DMS53 treated with DMSO at 0.1 percent for 48 hours (cell line): Measurements from ENCODE around the gene ZNF532.

Experiments
- DNase-seq: peaks from one replicate; lab custom pipeline; 2025; ENCODE audit not compliant: unreplicated experiment; lab: John Stamatoyannopoulos, UW

ZNF532 gene

DNA sequence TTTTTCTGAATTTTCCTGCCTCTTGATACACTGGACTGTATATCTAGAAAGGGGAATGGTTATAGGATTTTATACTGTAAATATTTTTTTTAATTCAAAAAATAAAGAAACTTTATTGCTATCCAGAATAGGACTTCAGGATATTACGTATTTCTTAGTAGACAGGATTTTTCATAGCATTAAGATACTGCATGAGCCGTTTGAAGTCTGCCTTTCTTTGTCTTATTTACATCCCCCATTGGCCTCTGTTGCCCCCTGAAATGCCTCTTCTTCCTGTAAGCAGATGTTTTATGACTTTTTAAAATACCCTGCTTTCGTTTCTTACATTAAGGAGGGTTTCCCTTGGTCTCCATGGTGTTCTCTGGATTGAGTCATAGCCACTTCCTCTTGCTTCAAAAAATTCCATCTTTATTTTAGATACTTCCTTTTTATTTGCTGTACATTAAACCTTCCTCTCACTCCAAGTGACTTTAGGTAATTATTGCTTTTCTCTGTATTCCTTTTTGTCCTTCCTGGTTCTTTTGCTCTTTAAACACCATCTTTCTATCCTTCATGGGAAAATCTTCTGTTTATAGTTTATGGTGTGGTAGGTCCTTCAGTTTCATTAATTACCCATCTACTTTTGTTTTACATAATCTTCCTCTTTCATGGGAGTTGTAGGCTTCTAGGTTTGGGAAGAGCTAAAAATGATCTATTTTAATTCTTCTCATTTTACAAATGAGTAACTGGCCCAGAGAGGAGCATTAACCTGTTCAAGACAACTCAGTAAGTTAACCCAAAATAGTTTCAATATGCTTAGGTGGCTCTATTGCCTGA, 72.6 kb downstream of the ZNF532 start:
- no peak for DNase-seq

DNA sequence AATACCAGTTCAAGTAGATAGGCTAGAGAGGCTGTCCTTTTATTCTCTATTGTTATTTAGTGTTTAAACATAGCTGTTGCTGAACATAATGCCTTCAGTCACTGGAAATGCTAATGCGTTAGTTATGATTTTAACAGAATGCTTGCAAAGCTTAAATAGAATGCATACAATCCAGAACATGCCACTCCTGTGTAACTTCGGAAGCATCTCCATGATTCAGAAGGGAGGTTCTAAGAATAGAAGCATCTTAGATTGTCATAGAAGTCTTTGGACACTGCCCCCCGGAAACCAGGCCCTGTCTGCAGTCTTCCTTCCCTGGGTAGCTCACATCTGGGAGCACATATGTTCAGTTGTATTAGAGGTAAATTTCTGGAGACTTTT, 73.2 kb downstream of the ZNF532 start:
- DNase-seq, result no peak

DNA sequence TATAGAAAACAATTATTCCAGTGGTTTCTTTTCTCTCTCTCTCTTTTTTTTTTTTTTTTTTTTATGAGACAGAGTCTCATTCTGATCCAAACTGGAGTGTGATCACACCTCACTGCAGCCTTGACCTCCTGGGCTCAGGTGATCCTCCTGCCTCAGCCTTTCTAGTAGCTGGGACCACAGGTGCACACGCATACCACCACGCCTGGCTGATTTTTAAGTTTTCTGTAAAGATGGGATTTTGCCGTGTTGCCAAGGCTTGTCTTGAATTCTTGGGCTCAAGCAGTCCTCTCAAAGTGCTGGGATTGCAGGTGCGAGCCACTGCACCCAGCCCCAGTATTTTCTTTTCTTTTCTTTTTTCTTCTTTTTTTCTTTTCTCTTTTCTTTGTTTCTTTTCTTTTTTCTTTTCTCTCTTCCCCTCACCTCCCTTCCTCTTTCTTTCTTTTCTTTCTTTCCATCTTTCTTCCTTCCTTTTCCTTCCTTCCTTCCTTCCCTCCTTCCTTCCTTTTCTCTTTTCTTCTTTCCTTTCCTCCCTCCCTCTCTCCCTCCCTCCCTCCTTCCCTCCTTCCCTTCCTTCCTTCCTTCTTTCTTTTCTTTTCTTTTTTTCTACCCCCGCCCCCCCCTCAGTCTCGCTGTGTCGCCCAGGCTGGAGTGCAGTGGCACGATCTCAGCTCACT, 76.9 kb downstream of the ZNF532 start:
- no peak for DNase-seq

DNA sequence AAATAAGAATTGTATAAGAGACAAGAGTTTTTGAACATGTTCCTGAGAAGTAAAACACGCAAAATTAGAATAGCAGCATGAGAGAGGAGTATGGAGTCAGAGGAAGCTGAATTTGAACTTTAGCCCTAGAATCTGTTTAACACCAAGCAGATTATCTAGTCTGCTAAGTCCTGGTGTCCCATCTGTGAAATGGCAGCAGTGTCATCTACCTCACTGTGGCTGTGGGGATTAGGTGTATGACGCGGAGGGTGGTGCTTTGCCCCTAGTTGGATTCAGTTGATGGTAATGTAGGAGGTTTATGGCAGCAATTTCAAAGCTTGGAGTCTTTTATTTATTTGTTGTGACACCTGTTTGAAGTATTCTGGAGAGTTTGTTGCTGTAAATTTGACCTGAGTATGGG, 79.2 kb downstream of the ZNF532 start:
- no peak for DNase-seq

DNA sequence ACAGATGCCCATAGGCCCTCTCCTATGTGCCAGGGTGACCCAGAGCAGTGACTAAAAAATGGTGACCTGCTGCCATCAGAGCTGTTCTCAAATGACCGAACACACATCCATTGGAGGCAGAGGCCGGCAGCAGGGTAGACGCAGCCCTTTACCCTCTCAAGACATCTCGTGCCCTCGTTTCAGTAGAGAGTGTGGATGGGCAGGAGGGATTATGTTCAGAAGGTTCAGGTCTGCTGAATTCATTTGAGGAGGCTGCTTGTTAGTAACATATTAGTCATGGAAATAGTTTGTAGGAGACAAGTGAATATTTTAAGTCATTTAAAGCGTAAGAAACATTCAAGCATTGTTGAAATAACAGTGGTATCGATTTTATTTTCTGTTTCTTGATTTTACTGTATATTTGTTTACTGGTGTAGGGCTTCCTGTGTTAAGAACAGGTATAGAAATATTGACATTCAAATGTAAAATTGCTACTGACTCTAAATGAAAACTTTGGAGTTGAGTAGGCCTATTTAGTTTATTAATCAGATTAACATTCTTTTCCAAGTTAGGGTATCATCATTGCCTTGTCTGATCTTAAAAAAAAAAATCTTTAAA, 82.6 kb downstream of the ZNF532 start:
- DNase-seq, result no peak

DNA sequence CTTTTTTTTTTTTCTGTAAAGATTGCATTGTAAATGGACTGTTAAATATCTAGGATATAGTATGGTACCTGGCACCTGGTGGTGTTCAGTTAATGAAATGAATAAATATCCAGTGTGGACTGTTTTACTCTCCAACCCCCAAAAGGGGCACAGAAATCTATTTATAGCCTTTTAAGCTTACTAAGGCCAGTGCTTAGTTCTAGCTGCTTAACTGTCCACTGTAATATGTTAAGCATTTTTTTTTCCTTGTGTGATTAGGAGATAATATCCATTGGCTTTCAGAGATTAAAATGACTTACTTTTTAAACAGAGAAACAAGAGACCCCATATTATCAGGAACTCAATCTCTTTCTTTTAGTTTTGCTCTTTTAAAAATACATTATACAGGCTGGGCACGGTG, 84.4 kb downstream of the ZNF532 start:
- DNase-seq, result no peak

DNA sequence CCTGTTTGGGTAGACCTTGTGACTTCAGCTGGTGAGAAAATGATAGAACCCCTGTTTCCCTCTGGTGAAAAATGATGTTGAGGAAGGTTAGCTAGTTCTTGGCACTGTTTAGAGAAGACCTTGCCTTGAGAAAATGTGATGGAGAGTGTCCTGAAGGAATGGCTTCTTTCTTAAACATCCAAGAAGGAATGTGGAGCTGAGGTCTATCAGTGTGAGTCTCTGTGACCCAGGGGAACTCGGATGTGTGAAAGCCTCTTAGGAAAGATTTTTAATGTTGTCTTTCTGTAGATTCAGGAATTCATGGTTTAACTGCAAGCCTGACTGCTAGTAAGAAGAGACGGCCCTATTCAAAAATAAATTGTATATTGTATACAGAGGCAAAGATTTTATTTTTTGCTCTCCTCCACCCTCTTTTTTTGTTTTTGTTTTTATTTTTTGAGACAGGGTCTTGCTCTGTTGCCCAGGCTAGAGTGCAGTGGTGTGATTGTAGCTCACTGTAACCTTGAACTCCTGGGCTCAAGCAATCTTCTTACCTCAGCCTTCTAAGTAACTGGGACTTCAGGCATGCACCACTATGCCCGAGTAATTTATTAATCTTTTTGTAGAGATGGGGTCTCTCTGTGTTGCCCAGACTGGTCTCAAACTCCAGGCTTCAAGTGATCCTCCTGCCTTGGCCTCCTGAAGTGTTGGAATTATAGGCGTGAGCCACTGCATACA, 87.5 kb downstream of the ZNF532 start:
- no peak for DNase-seq

DNA sequence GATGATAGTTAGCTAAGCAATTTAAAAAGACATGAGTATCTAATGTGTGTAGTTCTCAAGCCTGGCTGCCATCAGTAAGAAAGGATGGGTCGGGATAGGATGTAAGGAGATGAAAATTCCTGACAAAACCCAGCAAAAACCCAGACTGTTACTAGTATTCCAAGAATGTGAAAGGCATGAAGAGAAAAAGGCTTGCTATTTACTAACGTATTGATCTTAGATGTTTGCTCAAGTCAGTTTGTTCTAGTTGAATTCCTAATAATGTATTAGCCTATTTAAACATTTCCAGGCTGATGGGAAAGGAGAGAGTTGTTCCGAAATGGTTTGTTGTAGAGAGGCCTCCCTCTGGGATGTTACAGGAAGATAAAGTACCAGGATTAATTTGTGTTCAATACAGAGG, 88.2 kb downstream of the ZNF532 start:
- DNase-seq, result no peak

DNA sequence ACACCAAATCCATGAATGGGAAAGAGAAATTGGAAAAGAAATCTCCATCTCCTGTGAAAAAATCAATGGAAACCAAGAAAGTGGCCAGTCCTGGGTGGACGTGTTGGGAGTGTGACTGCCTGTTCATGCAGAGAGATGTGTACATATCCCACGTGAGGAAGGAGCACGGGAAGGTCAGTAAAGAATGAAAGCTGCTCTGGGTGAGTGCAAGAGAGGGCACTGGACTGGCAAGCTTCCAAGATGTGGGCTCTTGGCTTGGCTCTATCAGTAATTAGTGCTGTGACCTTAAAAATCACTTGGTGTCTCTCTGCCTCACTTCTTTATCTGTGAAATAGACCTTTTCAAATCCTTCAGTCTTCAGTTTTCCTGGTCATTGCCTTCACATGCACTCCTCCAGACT, 89.0 kb downstream of the ZNF532 start:
- peak; percentile 12 for DNase-seq

DNA sequence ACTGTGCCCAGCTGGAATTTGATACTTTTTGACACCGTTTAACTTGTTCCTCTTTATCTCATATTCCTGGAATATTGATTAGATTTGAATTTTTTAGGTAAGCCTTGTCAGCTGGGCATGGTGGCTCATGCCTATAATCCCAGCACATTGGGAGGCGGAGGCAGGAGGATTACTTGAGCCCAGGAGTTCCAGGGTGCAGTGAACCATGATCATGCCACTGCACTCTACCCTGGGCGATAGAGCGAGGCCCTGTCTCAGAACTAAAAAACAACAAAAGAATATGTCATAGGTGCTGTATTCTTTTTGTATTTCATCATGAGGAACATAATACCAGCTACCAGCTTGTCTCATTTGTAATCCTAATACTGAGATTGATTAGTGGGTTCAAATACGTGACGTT, 90.3 kb downstream of the ZNF532 start:
- no peak for DNase-seq

DNA sequence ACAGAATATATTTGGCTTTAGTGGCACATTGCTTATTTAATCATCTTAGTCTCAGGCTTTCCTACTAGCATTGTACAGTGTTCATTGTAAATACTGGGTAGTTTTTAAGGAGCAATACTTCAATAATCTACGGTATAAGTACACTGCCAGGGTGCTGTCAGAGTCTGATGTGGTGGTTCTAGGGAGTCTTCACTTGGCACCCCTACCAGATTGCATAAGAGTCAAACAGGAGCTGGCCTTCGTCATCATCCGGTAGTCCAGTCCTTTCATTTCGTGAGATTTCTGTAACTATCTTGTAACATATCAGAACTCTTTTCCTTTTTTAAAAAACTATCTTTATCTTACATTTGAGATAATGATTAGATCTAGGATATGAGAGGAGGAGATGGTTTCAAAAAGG, 91.1 kb downstream of the ZNF532 start:
- DNase-seq, result no peak

DNA sequence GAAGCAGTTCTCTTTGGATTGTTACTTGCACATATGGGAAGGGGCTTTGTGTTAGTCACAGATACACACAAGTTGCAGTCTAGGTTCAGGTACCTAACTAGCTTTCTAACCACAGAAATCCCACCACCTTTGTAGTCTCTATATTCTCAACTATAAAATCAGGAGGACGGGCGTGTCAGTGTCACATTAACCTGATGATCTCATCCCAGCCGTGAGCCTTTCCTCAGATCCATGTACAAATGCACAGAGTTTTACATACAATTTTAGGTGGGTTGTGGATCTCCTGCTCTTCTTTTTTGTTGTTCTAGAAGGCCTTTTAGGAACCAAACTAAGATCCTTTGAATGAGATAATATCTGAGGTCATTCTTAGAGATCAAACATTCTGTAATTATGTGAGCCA, 94.0 kb downstream of the ZNF532 start:
- no peak for DNase-seq

DNA sequence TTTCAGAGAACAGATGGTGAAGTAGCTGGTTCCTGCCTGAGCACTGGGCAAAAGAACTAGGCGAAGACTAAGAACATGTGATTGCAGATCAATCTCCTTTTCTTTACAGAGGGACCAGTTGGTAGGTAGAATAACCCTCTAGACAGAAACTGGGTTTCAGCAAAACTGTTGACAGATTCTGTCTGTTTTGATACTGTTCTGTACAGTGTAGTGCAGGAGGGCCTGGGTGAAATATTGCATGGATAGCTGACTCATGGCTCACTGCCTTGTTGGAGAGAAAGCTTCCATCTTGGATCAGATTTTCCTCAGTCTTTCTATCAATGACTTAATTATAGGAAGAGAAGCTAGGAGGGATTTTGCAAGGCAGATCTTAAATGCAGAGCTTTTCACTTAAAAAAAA, 95.8 kb downstream of the ZNF532 start:
- DNase-seq, result no peak

DNA sequence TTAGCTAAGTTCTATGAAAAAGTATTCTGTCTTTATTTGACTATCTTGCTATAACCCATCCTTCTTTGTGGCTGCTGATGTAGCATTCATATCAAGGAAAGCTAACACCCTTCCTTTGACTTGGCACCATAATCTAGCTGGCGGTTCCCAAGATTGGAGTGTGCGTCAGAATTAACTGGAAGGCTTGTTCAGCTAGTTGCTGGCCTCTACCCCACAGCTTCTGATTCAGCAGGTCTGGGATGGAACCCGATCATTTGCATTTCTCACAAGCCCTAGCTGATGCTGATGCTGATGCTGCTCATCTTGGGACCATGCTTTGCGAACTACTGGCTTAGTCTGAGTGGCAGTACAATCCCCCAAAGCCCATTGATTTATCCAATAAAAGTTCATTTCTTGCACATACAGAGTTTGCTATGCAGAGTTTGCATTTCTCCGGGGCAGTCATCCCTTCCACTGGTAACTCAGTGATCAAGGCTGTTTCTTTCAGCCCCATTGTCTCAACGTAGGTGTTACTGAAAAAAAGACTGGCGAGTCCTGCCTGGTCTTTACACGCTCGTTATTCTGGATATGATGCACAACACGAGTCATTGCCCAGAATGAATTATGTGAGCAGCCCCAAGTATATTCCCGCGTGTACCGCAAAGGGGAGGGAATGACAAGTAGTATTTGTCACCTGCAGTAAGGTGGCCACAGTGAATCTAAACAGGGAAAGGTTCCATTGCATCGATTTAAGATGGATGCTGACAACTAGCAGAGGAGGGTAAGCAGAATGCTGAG, 96.5 kb downstream of the ZNF532 start:
- DNase-seq, result no peak

DNA sequence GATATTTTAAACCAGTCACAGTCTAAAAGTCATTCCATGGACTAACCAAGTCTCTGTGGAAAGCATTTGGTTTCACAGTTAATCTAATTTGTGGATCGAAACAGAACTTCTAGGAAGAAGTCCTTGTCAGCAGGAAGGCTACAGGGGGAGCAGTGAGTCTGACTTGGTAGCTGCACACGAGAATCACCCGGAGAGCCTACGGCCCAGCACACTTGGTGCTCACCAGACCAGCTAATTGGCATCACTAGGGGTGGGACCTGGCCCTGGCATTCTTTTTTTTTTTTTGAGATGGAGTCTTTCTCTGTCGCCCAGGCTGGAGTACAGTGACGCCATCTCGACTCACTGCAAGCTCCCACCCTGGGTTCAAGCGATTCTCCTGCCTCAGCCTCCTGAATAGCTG, 97.7 kb downstream of the ZNF532 start:
- no peak for DNase-seq

DNA sequence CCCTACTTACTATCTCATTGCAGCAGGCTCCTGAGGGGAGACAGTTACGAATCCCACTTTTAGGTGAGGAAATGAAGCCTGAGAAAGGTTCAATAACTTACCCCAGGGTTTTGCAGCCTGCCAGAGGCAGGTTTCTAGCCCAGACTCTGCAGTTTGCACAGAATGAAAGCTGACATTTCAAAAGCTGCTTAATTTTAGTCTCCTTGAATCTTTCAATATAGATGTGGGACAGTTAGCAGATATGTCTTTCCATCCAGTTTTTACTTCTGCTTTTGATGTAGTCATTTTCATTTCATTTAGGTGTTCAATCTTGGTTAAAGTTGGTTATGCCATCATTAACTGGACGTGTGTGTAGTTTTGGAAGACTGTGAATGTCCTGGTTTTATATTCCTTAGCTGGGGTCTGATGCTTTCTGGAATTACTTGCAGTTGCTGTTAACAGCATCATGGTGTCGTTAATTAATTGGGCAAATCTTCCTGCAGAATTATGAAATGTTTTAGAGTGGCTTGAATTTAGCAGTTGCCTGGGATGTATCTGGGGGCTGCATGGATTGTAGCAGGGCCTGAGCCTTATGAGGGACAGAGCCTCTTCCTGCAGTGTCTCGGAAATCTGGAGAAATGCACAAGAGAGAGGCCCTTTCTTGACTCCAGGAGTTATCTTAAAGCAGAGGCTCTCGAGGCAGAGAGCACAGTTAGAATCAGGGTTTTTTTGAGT, 100.8 kb downstream of the ZNF532 start:
- no peak for DNase-seq

DNA sequence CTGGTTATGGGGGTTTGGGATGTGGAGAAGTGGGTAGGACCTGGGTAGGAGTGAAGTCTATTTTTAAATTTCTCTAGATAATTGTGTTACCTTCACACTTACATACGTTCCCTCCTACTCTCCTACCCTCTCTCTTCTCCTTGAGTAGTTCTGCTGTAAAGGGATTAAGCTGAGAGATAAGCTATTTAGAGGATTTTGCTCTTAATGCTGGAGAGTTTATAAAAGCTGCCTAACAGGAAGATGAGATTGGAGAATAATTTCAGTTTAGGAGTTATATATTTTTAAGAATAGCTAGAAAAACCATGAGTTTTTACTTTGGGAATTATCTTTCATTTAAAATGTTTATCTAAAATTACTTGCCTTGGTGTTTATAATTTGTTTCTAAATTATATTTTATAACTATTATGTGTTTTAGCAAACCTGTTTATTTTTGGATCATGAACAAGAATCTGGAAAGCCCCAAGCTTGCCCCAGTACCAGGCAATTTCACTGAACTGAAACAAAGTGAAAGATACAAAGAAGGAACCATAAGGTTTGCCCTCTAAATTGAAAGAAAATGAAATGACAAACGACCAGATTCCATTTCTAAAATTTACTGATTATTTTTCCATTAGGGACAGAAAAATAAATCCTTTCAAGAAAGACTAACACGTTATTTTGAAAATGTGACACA, 101.5 kb downstream of the ZNF532 start:
- DNase-seq, result no peak

DNA sequence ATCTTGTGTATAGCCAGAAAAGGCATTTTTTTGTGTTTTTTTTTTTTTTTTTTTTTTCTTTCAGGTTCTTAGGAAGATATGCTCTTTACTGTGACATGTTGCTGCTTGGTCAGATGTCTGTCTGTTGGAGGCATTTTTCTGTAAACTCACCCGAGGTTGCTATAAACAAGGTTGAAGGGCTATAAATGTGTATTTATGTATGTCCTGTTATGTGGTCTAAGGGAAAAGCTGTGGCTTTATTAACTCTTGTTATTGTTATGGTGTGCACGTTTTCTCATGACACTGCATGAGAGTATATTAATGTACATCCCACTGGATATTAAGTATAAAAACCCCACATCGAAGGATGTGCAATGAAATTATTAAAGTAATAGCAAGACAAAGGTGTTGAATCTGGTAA, 102.0 kb downstream of the ZNF532 start:
- DNase-seq, result no peak

DNA sequence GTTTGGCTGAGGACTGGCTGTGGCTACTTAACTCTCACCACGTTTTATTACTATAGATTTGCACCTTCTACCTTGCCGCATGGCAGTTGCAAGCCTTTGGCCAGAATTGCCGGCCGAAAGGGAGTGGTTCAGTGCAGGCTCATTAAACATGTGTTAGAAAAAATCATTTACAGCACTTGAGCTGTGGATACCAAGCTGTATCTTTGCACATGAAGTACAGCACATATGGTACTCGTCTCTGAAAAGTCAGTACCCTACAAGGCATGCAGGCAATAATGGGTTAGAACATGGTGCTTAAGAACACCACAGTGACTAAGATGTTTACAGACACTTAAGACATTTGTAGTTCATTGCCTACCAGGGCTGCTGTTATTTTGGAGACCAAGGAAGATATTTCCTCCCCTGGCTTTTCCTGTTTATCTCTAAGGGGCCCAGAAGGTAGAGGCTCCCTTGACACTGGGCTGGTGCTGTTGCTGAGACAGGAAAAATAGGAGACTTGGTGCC, 103.1 kb downstream of the ZNF532 start:
- DNase-seq, result no peak
